Measurements from ENCODE around the gene CACNA1H.

CACNA1H gene

GRCh38 chr16:1159325-1159972, 6.5 kb downstream of the CACNA1H start:
- no peak for DNase-seq

GRCh38 chr16:1159973-1160772, 7.3 kb downstream of the CACNA1H start:
- no peak for DNase-seq

GRCh38 chr16:1160773-1161348, 8.0 kb downstream of the CACNA1H start:
- DNase-seq: no peak

- DNase-seq: no peak
Observed at GRCh38 chr16:1162701-1163566, 10.0 kb downstream of the CACNA1H start.

- DNase-seq: no peak
Observed at GRCh38 chr16:1163567-1164055, 10.7 kb downstream of the CACNA1H start.

- no peak for DNase-seq
Observed at GRCh38 chr16:1164382-1164781, 11.5 kb downstream of the CACNA1H start.

- DNase-seq: no peak
Observed at GRCh38 chr16:1164975-1165374, 12.1 kb downstream of the CACNA1H start.

- DNase-seq: no peak
Observed at GRCh38 chr16:1165511-1165910, 12.6 kb downstream of the CACNA1H start.

GRCh38 chr16:1167276-1168107, 14.6 kb downstream of the CACNA1H start:
- no peak for DNase-seq

- DNase-seq: no peak
Observed at GRCh38 chr16:1168837-1169236, 15.9 kb downstream of the CACNA1H start.

- no peak for DNase-seq
Observed at GRCh38 chr16:1169285-1170075, 16.6 kb downstream of the CACNA1H start.

- no peak for DNase-seq
Observed at GRCh38 chr16:1170076-1170418, 17.1 kb downstream of the CACNA1H start.

- no peak for DNase-seq
Observed at GRCh38 chr16:1171001-1171400, 18.1 kb downstream of the CACNA1H start.

GRCh38 chr16:1171854-1172428, 19.0 kb downstream of the CACNA1H start:
- no peak for DNase-seq

GRCh38 chr16:1172651-1173050, 19.7 kb downstream of the CACNA1H start:
- no peak for DNase-seq

- no peak for DNase-seq
Observed at GRCh38 chr16:1173788-1174451, 21.0 kb downstream of the CACNA1H start.

- no peak for DNase-seq
Observed at GRCh38 chr16:1174477-1175357, 21.8 kb downstream of the CACNA1H start.

- DNase-seq: no peak
Observed at GRCh38 chr16:1175566-1176279, 22.8 kb downstream of the CACNA1H start.
